HepG2 (cell line): ENCODE data around the gene OBI1. TPM values are rescaled to one million over a fixed set of nuclear protein-coding genes. Genes with fewer than 3 reads are reported as not detected.

Experiments used
- FOXA3 ChIP-seq: IDR thresholded peaks from 2 replicates; pipeline ENCODE4 v1.6.1; 2016; ENCODE audit warnings: missing genetic modification reagents, missing compliant biosample characterization
- KAT8 ChIP-seq: IDR thresholded peaks from 2 replicates; pipeline ENCODE4 v1.6.1; 2016; ENCODE audit warnings: missing genetic modification reagents, missing compliant biosample characterization
- MYC ChIP-seq: sonication (generic); formaldehyde crosslinking; IDR thresholded peaks from 2 replicates; pipeline ENCODE4 v1.9.0; 2021; ENCODE audit warnings: missing genetic modification reagents, borderline replicate concordance
- NR2F1 ChIP-seq, 2 experiments: fragments of 450-650 bp in 1 of 2; formaldehyde crosslinking in 1 of 2; IDR thresholded peaks; 2 replicates each; pipeline versions ENCODE4 v1.5.0 to v1.6.1; 2016 to 2020; ENCODE audit warnings: mild to moderate bottlenecking in 1 of 2, missing compliant biosample characterization in 1 of 2, missing genetic modification reagents in 1 of 2, moderate library complexity in 1 of 2
- SMARCE1 ChIP-seq: fragments of 450-650 bp; IDR thresholded peaks from 2 replicates; pipeline ENCODE4 v1.6.1; 2017; ENCODE audit warnings: borderline replicate concordance
- SOX5 ChIP-seq: IDR thresholded peaks from 2 replicates; pipeline ENCODE4 v1.6.1; 2016; ENCODE audit warnings: borderline replicate concordance
- SRSF1 ChIP-seq: fragments of 200-400 bp; formaldehyde crosslinking; optimal IDR thresholded peaks from 2 replicates; pipeline ENCODE3; 2017; ENCODE audit warnings: mild to moderate bottlenecking, low read depth, low read length, moderate library complexity
- ZBTB7B ChIP-seq: sonication (generic); formaldehyde crosslinking; IDR thresholded peaks from 2 replicates; pipeline ENCODE4 v1.4.0; 2020; ENCODE audit warnings: missing genetic modification reagents
- ZFAT ChIP-seq: sonication (generic); formaldehyde crosslinking; conservative IDR thresholded peaks from 2 replicates; pipeline ENCODE4 v1.8.1; 2023; ENCODE audit warnings: missing genetic modification reagents, inconsistent platforms
- ZNF224 ChIP-seq: sonication (generic); formaldehyde crosslinking; IDR thresholded peaks from 2 replicates; pipeline ENCODE4 v1.5.0; 2020; ENCODE audit warnings: mild to moderate bottlenecking, missing genetic modification reagents
- ZNF292 ChIP-seq: sonication (generic); formaldehyde crosslinking; IDR thresholded peaks from 2 replicates; pipeline ENCODE4 v1.8.1; 2022; ENCODE audit warnings: mild to moderate bottlenecking, low read depth, missing genetic modification reagents, borderline replicate concordance
- ZNF3 ChIP-seq: IDR thresholded peaks from 2 replicates; pipeline ENCODE4 v1.7.0; 2017; ENCODE audit warnings: inconsistent platforms
- ZNF550 ChIP-seq: sonication (generic); formaldehyde crosslinking; IDR thresholded peaks from 2 replicates; pipeline ENCODE4 v1.4.0; 2020; ENCODE audit warnings: mild to moderate bottlenecking, missing genetic modification reagents, borderline replicate concordance
- ZNF558 ChIP-seq: sonication (generic); formaldehyde crosslinking; IDR thresholded peaks from 2 replicates; pipeline ENCODE4 v1.9.0; 2022; ENCODE audit warnings: mild to moderate bottlenecking, missing genetic modification reagents, borderline replicate concordance
- ZNF724P ChIP-seq: sonication (generic); formaldehyde crosslinking; IDR thresholded peaks from 2 replicates; pipeline ENCODE4 v1.8.0; 2022; ENCODE audit warnings: missing genetic modification reagents, borderline replicate concordance
- polyA plus RNA-seq, 8 experiments: library from polyadenylated mRNA; depleted of rRNA in 3 of 8; stranded (reverse) in 7 of 8; unstranded in 1 of 8; fragments of >200 nt; fragmentation: Illumina TruSeq in 4 of 8; extraction: Trizol in 4 of 8; gene quantifications; 2 replicates each; pipeline versions ENCODE4 v1.2.1 to v1.2.3, GENCODE V29; 2011 to 2016; ENCODE audit warnings: low read depth in 4 of 8, missing spikeins in 1 of 8, mixed read lengths in 1 of 8; ENCODE audit not compliant: insufficient read depth in 1 of 8
- total RNA-seq, 5 experiments: library from RNA; depleted of rRNA; stranded (reverse); fragments of >200 nt; fragmentation: Illumina TruSeq; extraction: Trizol; gene quantifications; 2 replicates each; pipeline ENCODE4 v1.2.3, GENCODE V29; 2016; ENCODE audit warnings: low read depth in 1 of 5
- TF ChIP-seq, protein P1 (sequence below): sonication (generic); formaldehyde crosslinking; IDR thresholded peaks from 2 replicates; pipeline ENCODE4 v1.5.0; 2020; ENCODE audit warnings: mild to moderate bottlenecking, missing genetic modification reagents
- TF ChIP-seq, protein P2 (sequence below): sonication (generic); formaldehyde crosslinking; IDR thresholded peaks from 2 replicates; pipeline ENCODE4 v1.8.1; 2023; ENCODE audit warnings: mild to moderate bottlenecking, missing genetic modification reagents, borderline replicate concordance
- TF ChIP-seq, protein P3 (sequence below): sonication (generic); formaldehyde crosslinking; conservative IDR thresholded peaks from 2 replicates; pipeline ENCODE4 v1.5.0; 2020; ENCODE audit warnings: missing genetic modification reagents
- TF ChIP-seq, protein P4 (sequence below): IDR thresholded peaks from 2 replicates; pipeline ENCODE4 v1.4.0; 2020; ENCODE audit warnings: mild to moderate bottlenecking, missing genetic modification reagents
- TF ChIP-seq, protein P5 (sequence below): sonication (generic); formaldehyde crosslinking; IDR thresholded peaks from 2 replicates; pipeline ENCODE4 v1.8.1; 2023; ENCODE audit warnings: mild to moderate bottlenecking, inconsistent platforms, moderate library complexity, missing genetic modification reagents, borderline replicate concordance

OBI1 gene
- total and polyA plus RNA-seq, 2 of the 13 experiments (the other 11 are each of a cell fraction or from before 2014, with no cell fraction given), result 7.8 to 23.5 TPM

DNA sequence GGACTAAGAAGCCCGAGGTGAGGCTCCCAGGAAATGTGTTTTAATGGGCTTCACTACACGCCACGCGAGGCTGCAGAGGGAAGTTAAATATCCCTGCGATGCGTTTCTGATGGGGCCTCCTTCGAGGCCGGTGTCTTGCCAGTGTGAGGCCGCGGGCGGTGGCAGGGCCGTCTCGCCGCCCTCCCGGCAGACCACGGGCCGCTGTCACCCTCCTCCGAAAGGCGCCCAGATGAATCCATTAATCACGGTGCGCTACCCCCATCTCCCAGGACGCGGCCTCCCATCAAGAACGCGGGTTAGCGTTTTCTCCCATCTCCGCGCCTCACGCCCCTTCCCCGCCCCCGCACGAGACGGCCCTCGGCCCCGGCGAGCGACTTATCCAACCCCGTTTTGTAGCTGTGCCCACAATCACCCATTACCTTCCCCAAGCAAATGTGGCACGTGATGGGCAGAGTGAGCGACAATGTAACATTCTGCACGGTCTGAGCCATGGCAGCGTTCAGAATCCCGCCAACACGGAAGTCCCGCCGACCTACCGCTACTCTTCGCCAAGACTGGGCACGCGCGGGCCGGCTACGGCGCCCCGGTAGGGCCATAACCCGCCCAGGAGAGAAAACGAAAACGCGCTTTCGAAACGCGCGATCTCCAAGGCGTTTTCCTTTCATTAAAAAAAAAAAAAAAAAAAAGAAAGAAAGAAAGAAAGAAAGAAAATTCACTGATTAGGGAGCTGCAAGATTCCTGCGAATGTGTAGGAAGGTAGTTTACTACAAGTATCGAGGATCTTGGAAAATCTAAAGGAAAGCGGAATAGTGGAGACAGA is at the start of gene OBI1 (continued):
- TF ChIP-seq, protein P1, sequence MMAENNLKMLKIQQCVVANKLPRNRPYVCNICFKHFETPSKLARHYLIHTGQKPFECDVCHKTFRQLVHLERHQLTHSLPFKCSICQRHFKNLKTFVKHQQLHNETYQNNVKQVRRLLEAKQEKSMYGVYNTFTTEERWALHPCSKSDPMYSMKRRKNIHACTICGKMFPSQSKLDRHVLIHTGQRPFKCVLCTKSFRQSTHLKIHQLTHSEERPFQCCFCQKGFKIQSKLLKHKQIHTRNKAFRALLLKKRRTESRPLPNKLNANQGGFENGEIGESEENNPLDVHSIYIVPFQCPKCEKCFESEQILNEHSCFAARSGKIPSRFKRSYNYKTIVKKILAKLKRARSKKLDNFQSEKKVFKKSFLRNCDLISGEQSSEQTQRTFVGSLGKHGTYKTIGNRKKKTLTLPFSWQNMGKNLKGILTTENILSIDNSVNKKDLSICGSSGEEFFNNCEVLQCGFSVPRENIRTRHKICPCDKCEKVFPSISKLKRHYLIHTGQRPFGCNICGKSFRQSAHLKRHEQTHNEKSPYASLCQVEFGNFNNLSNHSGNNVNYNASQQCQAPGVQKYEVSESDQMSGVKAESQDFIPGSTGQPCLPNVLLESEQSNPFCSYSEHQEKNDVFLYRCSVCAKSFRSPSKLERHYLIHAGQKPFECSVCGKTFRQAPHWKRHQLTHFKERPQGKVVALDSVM (CRISPR knock-in tag), result peak; percentile 73
- peak; percentile 82 for TF ChIP-seq KAT8
- no peak for TF ChIP-seq ZNF550 (CRISPR knock-in tag)
- TF ChIP-seq ZFAT (CRISPR knock-in tag), result no peak
- TF ChIP-seq, protein P2, sequence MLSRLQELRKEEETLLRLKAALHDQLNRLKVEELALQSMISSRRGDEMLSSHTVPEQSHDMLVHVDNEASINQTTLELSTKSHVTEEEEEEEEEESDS, result no peak
- no peak for TF ChIP-seq ZNF3 (CRISPR knock-in tag)
- TF ChIP-seq ZNF292, result peak; percentile 52; the same call in 1 of the 2 replicates
- TF ChIP-seq SMARCE1, result no peak
- TF ChIP-seq MYC (CRISPR knock-in tag), result peak; percentile 73; the same call in 1 of the 2 replicates
- TF ChIP-seq FOXA3, result peak; percentile 25; the same call in 1 of the 2 replicates
- TF ChIP-seq ZBTB7B, result peak; percentile 46; the same call in 1 of the 2 replicates
- TF ChIP-seq ZNF724P (CRISPR knock-in tag), result peak; percentile 67; the same call in 1 of the 2 replicates
- TF ChIP-seq, protein P3, sequence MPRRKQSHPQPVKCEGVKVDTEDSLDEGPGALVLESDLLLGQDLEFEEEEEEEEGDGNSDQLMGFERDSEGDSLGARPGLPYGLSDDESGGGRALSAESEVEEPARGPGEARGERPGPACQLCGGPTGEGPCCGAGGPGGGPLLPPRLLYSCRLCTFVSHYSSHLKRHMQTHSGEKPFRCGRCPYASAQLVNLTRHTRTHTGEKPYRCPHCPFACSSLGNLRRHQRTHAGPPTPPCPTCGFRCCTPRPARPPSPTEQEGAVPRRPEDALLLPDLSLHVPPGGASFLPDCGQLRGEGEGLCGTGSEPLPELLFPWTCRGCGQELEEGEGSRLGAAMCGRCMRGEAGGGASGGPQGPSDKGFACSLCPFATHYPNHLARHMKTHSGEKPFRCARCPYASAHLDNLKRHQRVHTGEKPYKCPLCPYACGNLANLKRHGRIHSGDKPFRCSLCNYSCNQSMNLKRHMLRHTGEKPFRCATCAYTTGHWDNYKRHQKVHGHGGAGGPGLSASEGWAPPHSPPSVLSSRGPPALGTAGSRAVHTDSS (CRISPR knock-in tag), result no peak
- TF ChIP-seq, protein P4, sequence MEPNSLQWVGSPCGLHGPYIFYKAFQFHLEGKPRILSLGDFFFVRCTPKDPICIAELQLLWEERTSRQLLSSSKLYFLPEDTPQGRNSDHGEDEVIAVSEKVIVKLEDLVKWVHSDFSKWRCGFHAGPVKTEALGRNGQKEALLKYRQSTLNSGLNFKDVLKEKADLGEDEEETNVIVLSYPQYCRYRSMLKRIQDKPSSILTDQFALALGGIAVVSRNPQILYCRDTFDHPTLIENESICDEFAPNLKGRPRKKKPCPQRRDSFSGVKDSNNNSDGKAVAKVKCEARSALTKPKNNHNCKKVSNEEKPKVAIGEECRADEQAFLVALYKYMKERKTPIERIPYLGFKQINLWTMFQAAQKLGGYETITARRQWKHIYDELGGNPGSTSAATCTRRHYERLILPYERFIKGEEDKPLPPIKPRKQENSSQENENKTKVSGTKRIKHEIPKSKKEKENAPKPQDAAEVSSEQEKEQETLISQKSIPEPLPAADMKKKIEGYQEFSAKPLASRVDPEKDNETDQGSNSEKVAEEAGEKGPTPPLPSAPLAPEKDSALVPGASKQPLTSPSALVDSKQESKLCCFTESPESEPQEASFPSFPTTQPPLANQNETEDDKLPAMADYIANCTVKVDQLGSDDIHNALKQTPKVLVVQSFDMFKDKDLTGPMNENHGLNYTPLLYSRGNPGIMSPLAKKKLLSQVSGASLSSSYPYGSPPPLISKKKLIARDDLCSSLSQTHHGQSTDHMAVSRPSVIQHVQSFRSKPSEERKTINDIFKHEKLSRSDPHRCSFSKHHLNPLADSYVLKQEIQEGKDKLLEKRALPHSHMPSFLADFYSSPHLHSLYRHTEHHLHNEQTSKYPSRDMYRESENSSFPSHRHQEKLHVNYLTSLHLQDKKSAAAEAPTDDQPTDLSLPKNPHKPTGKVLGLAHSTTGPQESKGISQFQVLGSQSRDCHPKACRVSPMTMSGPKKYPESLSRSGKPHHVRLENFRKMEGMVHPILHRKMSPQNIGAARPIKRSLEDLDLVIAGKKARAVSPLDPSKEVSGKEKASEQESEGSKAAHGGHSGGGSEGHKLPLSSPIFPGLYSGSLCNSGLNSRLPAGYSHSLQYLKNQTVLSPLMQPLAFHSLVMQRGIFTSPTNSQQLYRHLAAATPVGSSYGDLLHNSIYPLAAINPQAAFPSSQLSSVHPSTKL (CRISPR knock-in tag), result peak; percentile 37; the same call in 1 of the 2 replicates
- TF ChIP-seq, protein P5, sequence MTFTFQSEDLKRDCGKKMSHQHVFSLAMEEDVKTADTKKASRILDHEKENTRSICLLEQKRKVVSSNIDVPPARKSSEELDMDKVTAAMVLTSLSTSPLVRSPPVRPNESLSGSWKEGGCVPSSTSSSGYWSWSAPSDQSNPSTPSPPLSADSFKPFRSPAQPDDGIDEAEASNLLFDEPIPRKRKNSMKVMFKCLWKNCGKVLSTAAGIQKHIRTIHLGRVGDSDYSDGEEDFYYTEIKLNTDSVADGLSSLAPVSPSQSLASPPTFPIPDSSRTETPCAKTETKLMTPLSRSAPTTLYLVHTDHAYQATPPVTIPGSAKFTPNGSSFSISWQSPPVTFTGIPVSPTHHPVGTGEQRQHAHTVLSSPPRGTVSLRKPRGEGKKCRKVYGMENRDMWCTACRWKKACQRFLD (CRISPR knock-in tag), result peak; percentile 81; the same call in 1 of the 2 replicates
- no peak for TF ChIP-seq NR2F1 (CRISPR knock-in tag; IDR thresholded peaks at IDR 0.05)
- TF ChIP-seq SRSF1, result peak; percentile 44
- 0 out of 2 replicates have a peak, but pooled peaks have one; percentile 33 for TF ChIP-seq SOX5
- no peak; the same call in 1 of the 2 replicates for TF ChIP-seq ZNF558 (CRISPR knock-in tag)
- peak; percentile 86; the same call in 1 of the 2 replicates for TF ChIP-seq ZNF224 (CRISPR knock-in tag)
